HG03378 (cell line): ENCODE results near the gene IDUA.

Source experiments
- ATAC-seq: cut with Tn5 transposase; IDR thresholded peaks from one replicate; pipeline ENCODE4 v1.9.1; 2021; ENCODE audit warnings: mild to moderate bottlenecking, moderate library complexity; ENCODE audit not compliant: unreplicated experiment

The IDUA gene

DNA sequence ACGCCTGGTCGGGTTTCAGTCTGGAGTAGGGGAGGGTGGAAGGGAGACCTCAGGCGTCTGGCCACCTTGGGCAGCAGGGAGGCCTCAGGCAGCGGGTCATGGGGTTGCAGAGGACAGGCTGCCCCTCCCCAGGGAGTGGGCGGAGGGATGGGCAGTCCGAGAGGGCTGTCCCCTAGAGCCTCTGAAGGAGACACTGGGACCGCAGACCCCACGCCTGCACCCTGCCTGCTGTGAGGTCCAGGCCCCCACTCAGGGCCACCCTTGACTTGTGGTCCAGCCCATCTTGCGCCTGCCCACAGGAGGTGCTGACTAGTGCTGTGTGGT is 41.0 kb downstream of the IDUA start:
- ATAC-seq: no peak

DNA sequence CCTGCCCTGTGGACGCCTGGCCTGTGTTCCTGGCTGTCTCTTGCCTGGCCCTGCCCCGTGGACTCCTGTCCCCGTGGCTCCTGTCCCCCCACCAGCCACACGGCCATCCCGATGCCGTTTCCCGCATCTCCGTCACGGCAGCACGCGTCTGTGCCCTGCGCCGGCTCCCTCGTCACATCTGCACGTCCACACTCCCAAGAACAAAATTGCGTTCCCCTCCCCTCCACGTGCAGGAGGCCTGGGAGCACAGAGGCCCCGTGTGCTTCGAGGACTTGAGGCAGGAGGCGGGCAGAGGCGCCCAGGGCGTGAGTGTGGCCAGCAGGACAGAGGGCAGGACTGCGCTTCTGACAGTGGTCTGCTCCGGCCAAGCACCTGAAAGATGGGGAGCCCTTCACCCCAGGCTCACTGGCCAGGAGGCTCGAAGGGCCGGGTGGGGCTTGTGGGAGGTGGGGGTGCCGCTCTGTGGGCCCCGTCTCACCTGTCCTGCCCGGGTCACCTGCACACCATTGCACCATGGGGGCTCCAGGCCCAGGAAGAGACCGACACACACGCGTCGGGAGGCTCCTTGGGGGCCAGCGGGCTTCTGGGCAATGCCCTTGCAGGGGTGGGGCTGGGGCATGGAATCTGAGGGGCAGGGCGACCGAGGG is 41.9 kb downstream of the IDUA start:
- no peak for ATAC-seq

DNA sequence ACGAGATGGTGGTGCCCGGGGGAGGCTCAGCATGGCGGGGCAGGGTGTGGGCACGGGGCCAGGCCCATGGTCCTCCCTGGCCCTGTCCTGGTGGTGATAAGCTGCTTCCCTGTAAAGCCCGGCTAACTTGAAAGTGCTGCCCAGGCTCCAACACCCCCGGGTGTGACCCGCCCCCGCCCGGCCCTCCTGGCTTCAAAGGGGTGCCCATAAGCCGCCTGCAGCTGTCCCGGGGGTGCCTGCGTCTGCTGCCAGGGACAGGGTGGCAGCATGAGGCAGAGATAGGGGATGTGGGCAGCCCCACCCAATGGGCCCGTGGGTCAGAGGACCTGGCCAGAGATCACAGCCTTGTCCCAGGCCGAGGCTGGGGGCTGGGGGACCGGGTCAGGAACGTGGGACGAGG is 42.7 kb downstream of the IDUA start:
- ATAC-seq: no peak

DNA sequence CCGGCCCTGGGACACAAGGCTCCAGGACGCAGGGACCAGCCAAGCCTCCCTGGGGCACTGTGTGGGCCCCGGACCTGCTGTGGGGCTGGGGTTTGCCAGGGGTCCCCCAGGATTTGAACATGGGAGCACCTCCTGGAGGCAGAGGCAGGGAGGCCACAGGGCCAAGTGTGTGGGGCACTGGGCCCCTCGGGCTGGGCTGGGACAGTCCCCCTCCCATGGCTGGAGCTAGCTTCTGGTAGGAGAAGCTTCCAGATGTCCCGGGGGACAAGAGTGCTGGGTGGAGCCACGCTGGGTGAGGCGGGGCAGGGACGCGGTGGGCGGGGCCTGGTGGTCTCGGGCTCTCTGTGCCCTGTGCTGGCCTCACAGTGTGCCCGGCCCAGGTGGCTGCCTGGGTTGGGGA is 43.2 kb downstream of the IDUA start:
- no peak for ATAC-seq

DNA sequence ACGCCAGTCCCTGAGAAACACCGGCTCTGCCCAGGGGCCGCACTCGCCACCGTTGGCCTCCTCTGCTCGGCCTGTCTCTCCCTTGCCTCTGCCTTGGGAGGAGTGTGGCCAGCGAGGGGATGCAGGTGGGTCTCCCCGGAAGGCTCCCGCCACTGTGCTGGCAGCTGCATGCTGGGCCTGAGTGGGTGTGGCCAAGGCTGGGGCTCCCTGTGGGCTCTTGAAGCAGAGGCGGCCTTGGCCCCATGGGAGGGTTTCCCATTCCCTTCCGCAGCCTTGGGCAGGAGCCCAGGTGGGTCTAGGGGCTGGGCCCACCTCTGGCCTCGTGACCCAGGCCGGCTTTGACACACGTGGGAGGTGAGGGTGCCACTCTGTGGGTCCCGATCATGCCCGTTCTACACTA is 43.7 kb downstream of the IDUA start:
- no peak for ATAC-seq

DNA sequence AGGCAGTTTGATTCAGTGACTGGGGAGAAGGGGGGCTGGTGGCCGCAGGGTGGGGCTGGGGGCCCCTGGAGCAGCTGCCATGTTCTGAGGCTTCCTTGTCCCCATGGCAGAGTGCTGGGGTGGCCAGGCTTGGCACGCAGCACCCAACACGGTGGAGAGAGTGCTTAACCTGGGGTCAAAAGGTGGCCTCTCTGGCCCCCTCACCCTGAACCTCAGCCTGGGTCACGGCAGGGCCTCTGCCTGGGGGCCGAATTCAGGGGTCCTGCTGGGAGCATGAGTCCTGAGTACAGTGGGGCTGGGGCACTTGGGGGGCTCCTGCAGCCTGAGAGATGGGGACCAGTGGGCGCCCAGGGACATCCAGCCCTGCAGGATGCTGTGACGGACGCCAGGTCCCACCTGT is 44.5 kb downstream of the IDUA start:
- no peak for ATAC-seq

DNA sequence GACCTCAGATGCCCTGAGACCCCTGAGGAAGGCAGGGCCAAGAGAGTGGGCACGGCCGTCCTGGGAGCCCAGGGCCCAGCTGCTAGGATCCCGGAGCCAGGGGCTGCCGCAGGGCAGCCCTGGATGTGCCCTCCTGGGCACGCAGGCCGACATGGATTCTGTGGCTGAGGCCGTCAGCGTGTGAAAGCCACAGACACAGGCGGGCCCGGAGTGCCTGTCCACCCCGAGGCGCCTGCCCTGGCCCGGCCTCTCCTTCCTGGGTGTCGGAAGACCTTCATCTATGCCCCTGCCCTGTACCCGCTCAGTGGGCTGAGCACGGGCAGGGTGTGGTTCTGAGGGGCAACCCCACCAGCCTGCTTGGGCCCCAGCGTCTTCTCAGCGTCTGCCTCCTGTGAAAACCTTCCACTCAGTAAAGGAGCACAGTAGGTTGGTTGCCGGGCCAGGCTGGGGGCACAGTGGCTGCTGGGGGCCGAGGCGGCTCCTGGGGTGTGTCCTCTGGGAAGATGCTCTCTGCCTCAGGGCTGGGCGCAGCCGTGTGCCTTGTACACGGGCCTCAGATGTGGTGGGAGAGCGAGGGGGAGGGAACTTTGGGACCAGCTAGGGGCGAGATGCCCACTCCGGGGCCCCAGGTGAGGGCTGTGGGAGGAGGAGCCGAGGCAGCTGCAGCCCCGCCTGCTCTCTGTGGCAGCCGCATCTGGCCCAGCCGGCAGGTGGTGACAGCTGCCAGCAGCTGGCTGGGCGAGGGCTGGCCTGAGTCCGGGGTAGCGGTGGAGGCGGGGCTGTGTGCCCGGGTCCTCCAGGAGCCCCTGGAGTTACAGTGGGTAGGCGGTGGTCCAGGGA is 45.3 kb downstream of the IDUA start:
- no peak for ATAC-seq

DNA sequence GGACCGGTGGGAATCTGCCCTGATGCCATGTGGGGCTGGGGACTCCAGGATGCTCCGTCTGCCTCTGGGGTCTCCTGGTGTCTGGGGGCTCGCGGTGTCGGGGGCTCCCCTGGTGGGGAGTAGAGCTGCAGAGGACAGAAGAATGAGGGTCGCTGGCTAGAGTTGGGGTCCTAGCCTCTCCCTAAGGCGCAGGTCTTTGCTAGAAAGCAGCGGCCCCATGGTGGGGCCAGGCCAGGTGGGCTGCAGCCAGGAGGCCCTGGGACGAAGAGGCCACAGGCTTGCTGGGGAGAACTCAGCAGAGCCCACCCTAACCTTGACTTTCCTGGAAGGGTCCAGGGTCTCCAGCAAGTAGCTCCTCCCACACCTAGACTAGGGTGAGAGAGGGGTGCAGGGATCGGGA is 46.0 kb downstream of the IDUA start:
- ATAC-seq: no peak

DNA sequence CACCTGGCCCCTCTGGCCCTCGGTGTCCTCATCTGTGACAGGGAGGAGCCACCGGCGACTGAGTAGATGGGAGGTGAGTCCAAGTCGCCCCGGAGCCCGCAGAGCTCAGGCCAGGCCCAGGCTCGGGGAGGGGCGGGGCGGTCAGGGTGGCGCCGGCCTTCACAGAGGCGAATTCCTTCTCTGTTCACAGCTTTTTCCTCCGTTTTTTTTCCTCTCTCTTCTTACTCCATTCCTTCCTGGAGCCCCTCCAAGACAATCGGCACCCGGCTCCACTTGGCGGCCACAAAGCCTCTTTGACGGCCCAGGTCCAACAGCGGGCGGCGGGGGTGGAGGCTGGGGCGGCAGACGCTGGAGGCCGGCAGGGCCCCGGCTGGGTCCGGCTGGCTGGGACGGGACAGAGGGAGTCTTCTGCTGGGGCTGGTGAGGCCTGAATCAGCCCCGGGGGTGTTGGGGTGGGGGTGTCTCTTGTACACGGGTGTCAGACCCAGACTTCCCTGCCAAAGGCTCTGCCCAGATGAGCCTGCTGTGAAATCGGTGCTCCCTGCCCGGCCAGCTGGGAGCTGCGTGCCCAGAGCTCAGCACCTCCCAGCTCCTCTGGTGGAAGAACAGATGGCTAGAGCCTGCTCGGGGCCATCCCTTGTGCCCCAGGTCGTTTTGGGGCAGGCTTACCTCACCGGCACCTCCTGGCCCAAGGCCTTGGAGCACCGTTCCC is 47.2 kb downstream of the IDUA start:
- ATAC-seq: no peak

DNA sequence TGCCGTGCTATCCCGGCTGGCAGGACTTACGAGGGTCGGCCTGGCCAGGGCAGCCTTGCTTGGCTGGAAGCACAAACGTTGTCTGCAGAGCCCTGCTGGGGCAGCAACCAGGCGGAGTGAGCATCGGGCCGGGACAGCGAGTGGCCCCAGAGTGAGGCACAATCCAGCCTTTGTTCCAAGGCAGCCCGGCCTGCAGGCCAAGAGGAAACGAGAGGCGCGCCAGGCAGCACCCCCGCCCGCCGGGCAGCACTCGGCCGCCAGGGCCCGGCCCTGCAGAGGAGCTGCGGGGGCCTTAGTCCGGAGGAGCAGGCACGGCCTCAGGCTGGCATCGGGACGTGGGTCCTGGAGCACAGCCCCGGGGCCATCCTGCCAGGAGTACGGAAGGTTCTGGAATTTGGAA is 48.7 kb downstream of the IDUA start:
- ATAC-seq: no peak

DNA sequence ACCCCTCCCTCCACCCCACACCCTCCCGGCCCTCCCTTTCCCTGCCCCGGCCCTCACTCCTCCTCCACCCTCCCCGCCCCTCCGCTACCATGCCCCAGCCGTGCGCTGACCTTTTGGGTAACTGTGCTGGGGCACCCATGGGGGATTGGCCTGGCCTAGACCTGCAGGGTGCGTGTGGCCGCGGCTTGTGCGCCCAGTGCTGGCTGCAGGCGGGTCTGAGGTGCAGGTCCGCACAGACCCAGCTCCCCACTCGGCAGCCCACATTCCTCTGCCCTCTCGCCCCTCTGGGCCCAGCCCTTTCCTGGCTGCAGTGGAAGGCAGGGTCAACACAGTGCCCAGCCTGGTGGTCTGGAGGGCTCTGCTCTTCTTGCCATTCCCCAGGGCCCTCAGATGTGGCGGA is 49.3 kb downstream of the IDUA start:
- no peak for ATAC-seq

DNA sequence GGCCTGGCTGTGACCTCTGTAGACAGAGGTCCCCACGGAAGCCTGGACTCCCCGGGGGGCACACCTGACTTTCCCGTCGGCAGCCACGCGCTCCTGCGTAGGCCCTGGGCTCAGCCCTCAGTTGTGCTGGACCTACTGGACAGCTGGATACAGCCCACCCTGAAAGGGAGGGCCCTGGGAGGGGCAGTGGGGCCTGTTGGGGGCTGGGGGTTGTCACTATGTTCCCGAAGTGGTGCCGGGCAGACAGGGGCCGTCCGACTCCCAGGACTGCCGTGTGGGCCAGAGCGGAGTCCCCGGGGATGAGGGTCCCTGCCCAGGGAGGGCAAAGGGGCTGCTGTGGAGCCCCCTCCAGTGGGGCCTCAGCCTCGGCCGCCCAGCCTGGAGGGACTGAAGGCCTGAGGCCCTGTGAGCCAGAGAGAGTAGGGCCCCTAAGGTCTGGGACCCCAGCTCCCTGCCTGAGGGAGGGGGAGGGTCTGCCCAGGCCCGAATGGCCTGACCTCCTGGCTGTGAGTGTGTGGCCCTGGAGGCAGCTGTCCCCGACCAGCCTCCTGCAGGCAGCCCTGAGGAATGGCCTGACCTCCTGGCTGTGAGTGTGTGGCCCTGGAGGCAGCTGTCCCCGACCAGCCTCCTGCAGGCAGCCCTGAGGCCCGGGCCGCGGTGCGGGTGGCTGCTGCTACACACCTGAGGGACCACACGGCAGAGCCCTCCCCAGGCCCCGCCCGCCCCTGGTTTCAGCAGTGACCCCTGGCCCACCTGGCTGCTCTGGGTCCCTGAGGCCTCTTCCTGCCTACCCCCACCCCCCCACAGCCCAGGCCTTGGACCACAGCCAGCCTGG is 50.3 kb downstream of the IDUA start:
- ATAC-seq: no peak

DNA sequence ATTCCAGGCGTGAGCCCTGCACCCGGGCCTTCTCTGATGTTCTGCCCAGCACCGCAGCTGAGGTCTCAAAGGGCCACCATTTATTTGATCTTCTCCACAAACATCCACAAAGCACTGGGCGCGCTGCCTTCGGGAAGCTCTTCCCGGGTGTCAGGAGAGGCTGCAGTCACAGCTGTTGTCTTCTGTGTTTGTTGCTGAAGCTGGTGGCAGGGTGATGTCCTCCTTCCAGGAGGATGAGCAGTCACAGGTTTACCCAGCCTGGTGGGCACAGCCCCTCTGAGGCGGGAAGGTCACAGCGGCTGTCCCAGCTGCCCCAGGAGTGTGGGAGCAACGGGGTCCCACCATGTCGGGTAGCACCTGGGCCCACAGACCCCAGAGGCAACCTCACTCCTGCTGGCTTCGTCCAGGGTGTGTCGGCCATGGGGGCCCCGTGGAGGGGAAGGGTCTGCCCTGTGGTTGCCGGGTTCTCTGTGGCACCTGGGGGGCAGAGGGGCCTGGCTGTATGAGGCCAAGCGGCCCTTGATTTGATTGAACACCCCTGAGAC is 52.2 kb downstream of the IDUA start:
- ATAC-seq: no peak

DNA sequence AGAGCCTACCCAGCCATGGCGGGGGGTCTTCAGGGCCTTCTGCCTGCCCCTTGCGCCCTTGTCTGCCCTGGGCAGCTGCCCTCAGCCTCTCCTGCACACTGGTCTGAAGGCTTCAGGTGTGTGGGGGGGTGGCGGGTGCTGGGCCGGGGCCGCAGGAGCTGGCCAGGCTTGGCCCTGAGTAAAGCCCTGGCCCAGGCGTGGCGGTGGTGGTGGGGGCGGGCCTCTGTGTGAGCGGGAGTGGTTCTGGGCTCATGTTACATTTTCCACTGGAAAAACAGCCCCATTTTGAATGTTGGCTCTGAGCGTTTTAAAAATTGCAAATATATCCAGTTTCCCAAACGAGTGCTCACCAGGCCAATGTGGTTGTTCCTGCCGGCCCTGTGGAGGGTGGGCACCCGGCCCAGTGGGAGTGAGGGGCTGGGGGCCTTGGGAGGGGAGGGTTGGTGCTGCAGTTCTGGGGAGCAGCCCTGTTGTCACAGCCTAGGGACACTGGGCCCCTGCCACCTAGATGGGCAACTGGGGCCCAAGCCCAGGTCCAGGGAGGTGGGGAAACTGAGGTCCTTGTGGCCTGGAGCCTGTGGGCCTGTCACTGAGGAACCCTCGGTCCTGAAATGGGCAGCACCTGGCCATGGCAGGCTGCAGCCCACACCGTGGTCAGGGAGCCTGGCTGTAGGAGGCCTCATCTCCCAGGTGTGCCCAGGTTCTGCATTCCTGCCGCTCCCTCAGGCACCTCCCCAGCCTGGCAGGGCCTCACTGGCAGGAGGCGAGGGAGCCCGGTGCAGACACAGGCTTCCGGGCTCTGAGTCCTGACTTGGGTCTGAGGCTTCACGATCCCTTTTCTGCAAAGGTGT is 52.9 kb downstream of the IDUA start:
- no peak for ATAC-seq

DNA sequence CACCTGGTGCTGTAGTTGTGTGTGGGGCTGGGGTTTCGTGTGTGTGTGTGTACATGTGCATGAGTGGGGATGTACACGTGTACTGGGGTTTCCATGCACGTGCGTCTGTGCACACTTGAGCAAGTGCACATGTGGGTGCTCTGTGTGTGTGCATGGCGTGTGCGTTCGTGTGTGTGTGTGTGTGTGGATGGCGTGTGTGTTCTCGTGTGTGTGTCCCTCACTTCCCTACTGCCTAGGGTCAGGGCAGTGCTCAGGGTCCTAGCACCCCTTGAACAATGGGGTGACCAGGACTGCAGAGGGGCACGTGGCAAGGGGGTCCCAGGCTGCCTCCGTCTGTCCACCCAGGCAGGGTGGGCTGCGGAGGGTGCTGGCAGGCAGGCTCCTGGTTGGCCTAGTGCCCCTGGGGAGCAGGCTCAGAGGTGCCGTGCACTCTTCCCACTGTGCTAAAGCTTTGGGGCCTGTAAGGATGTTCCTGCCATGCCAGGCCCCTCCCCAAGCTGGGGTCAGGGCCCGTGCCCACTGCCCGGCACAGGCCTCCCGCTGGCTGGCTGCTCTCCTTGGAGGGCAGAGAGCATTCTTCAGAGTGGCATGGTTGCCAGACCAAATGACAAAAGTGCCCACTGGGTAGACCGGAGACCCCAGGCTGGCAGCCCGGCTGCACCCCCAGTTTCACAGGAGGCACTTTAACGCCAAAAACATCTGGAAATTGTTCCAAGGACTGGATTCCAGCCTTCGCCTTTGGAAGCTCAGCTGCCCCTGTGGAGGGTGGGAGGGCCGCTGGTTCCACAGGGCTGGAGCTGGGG is 53.7 kb downstream of the IDUA start:
- no peak for ATAC-seq

DNA sequence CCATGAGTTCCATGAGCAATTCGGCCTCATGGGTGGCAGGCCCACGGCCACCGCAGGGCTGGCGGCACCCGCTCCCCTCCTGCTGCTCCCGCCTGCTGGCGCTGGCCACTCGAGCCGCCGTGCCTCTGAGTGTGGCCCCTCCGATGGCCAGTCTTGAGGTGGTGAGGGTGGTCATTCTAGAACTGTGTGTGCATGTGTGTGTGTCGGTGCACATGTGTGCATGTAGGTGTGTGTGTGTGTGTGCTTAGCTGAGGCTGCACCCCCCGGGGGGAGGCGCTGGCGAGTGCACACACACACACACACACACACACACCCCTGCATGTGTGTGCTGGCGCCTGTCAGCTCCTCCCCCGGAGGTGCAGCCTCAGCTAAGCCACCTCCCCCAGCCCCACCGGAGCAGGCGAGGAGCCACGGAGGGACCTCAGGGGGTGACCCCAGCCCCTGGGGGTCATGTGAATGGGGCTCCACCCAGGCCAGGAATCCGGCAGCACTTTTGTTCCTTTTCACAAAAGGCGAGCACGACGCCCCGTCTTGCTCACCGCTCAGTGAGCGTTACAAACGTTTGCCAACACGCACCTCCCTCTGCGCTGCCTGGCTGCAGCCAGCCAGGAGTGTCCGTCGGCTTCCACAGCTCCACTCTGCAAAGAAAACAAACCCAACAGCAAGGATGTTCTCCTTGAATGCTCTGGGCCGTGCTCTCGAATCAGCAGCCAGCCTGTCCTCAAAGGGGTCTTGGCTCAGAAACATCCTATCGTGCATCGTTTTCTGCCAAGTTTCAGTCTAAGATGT is 54.5 kb downstream of the IDUA start:
- no peak for ATAC-seq

DNA sequence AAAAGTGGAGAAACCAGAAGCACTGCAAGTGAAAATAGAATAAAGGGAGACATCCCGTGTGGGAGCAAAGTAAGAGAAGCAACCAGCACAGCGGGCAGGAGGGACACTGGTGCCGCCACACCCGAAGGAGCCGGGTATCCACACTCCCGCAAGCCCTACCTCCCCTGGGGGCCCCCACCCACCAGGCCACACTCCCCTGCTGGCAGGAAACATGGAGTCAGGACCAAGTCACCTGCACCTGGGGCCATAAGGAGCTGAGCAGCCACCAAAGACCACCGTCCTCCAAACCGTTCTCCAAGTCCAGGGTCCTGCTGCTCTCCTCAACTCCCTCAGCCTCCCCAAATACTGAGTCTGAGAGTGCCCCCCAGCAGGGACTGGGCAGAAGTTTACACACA is 55.1 kb downstream of the IDUA start:
- ATAC-seq: no peak

DNA sequence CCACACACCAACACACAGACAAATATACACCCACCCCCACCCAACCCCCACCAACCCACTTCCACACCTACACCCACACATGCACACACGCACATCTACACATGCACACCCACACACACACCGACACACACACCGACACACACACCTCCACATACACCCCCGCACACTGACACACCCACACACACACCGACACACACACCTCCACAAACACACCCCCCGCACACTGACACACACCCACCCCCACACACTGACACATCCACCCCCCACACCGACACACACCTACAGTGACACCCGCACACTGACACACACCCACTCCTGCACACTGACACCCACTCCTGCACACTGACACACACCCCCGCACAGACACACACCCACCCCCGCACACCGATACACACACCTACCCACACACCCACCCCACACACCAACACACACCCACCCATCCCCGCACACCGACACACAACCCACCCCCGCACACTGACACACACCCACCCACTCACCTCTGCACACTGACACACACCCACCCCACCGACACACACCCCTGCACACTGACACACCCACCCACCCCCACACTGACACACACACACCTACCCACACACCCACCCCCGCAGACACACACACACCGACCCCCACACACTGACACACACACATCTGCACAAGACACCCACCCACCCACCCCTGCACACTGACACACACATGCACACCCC is 55.7 kb downstream of the IDUA start:
- no peak for ATAC-seq
